ENCODE results near the gene MEIKIN. TPM values are rescaled to one million over a fixed set of nuclear protein-coding genes. Genes with fewer than 3 reads are reported as not detected.
A peak's percentile ranks its signal among the peaks of the same experiment; 100 is the strongest.

MEIKIN gene
- total RNA-seq, 1 experiment from 2014 or later = not detected

- H3K4me1 ChIP-seq (ENCODE audit: control insufficient read depth, insufficient read depth, low read length) = no peaks in the 10 kb centered on the region
- ChIA-PET CTCF (no interaction called here), POLR2A (no interaction called here)
- peaks cover 6% of the 10 kb centered on the region; the same call in 1 of the 2 replicates for H3K27me3 ChIP-seq (ENCODE audit: control insufficient read depth, insufficient read depth, low read length)
- in situ Hi-C loops (cut with HindIII; ENCODE audit: low pct_unique_long_range_greater_than_20kb, low sequenced_read_pairs) = no loop called here
- no peak overlapping the region for H3K27ac ChIP-seq (ENCODE audit: low read length)
- intact Hi-C loops (cut with micrococcal nuclease; ENCODE audit: unreplicated experiment) = no loop called here
- TF ChIP-seq REST (IDR thresholded peaks at IDR 0.05; ENCODE audit: insufficient read depth in 1 of 2, low read depth in 2 of 2, low read length in 1 of 2) (peak in 1 of 2 experiments; percentile 81; a peak in 3 of 4 replicates), TCF7L2 (IDR thresholded peaks at IDR 0.05; ENCODE audit: low read depth, low read length) (no peak), SIN3A (IDR thresholded peaks at IDR 0.05; ENCODE audit: borderline replicate concordance, insufficient read depth, low read depth, low read length) (no peak), CTCF (IDR thresholded peaks at IDR 0.05) (no peak), POLR2AphosphoS5 (IDR thresholded peaks at IDR 0.05; ENCODE audit: low read depth, low read length) (no peak)
- H3K4me3 ChIP-seq (ENCODE audit: low read depth in 2 of 2, low read length in 2 of 2) = no peak overlapping the region
- BruUV-seq (replicated peaks) = no TSS peak
- H3K9me3 ChIP-seq (ENCODE audit: control insufficient read depth, insufficient read depth, low read depth, low read length) = no peaks in the 10 kb centered on the region
- DNase-seq (ENCODE audit: low read depth, low spot score) (no peak), ATAC-seq (no peak)
- H3K36me3 ChIP-seq (ENCODE audit: control insufficient read depth, insufficient read depth, low read length) = no peaks in the 10 kb centered on the region
Observed at GRCh38 chr5:131968396-131968954, 23.0 kb upstream of the MEIKIN start.

GRCh38 chr5:131966551-131966950 is 21.1 kb upstream of the MEIKIN start:
- Histone ChIP-seq H3K4me3 (ENCODE audit: low read depth in 2 of 2, low read length in 2 of 2) (no peak overlapping the region), H3K4me1 (ENCODE audit: control insufficient read depth, insufficient read depth, low read length) (no peaks in the 10 kb centered on the region), H3K27ac (ENCODE audit: low read length) (no peak overlapping the region), H3K27me3 (ENCODE audit: control insufficient read depth, insufficient read depth, low read length) (peaks cover 6% of the 10 kb centered on the region; the same call in 1 of the 2 replicates), H3K36me3 (ENCODE audit: control insufficient read depth, insufficient read depth, low read length) (no peaks in the 10 kb centered on the region), H3K9me3 (ENCODE audit: control insufficient read depth, insufficient read depth, low read depth, low read length) (no peaks in the 10 kb centered on the region)
- ChIA-PET CTCF (no interaction called here), POLR2A (no interaction called here)
- ATAC-seq (no peak), DNase-seq (ENCODE audit: low read depth, low spot score) (no peak)
- TF ChIP-seq TCF7L2 (IDR thresholded peaks at IDR 0.05; ENCODE audit: low read depth, low read length) (no peak), CTCF (IDR thresholded peaks at IDR 0.05) (no peak), SIN3A (IDR thresholded peaks at IDR 0.05; ENCODE audit: borderline replicate concordance, insufficient read depth, low read depth, low read length) (no peak), POLR2AphosphoS5 (IDR thresholded peaks at IDR 0.05; ENCODE audit: low read depth, low read length) (no peak), REST (IDR thresholded peaks at IDR 0.05; ENCODE audit: insufficient read depth in 1 of 2, low read depth in 2 of 2, low read length in 1 of 2) (no peak)
- intact Hi-C loops (cut with micrococcal nuclease; ENCODE audit: unreplicated experiment) = no loop called here
- no TSS peak for BruUV-seq (replicated peaks)
- in situ Hi-C loops (cut with HindIII; ENCODE audit: low pct_unique_long_range_greater_than_20kb, low sequenced_read_pairs) = no loop called here

All from Panc1 (cell line).